ENCODE data around the gene PRRC2B.
"Not testable (repeated sequence)": the region's sequence is repeated elsewhere in the genome, so short reads cannot be mapped to it uniquely, and the experiment has no call there.

DNA sequence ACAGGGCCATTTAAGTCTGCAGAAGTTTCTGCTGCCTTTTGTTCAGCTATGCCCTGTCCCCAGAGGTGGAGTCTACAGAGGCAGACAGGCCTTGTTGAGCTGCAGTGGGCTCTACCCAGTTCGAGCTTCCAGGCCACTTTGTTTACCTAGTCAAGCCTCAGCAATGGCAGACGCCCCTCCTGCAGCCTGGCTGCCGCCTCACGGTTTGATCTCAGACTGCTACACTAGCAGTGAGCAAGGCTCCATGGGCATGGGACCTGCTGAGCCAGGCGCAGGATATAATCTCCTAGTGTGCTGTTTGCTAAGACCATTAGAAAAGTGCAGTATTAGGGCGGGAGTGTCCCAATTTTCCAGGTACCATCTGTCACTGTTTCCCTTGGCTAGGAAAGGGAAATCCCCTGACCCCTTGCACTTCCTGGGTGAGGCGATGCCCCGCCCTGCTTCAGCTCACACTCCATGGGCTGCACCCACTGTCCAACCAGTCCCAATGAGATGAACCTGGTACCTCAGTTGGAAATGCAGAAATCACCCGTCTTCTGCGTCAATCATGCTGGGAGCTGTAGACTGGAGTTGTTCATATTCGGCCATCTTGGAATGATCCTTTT lies 48.9 kb upstream of the PRRC2B start:
- TF ChIP-seq, protein P1, sequence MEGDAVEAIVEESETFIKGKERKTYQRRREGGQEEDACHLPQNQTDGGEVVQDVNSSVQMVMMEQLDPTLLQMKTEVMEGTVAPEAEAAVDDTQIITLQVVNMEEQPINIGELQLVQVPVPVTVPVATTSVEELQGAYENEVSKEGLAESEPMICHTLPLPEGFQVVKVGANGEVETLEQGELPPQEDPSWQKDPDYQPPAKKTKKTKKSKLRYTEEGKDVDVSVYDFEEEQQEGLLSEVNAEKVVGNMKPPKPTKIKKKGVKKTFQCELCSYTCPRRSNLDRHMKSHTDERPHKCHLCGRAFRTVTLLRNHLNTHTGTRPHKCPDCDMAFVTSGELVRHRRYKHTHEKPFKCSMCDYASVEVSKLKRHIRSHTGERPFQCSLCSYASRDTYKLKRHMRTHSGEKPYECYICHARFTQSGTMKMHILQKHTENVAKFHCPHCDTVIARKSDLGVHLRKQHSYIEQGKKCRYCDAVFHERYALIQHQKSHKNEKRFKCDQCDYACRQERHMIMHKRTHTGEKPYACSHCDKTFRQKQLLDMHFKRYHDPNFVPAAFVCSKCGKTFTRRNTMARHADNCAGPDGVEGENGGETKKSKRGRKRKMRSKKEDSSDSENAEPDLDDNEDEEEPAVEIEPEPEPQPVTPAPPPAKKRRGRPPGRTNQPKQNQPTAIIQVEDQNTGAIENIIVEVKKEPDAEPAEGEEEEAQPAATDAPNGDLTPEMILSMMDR (IDR thresholded peaks at IDR 0.05): not testable (repeated sequence)
- TF ChIP-seq POLR2A, POLR2AphosphoS5 (IDR thresholded peaks at IDR 0.05): not testable (repeated sequence)

Data from prostate gland (tissue), 2 donors.